Measurements from ENCODE around the gene LRRC10.

Gene LRRC10

DNA sequence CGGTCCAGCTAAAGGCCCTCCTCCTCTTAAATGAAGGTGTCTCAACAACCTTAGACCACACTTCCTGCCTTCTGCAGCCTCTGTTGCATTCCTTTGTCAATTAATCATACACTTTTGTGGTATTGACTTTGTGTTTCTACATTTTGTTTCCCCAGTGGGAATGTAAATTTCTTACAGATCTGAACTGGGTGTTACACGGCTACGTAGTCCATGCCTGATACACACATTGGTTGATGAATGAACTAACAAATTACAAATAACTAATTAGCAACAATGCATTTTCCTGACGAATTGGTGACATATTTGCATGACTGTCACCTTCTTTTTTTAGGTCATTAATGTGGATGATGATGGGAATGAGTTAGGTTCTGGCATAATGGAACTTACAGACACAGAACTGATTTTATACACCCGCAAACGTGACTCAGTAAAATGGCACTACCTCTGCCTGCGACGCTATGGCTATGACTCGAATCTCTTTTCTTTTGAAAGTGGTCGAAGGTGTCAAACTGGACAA is 40.6 kb downstream of the LRRC10 start:
- Histone ChIP-seq H3K9me3 (ENCODE audit: low read depth, low read length) (no peaks in the 10 kb centered on the region), H3K4me3 (no peak overlapping the region), H3K36me3 (ENCODE audit: insufficient read depth, low read length) (peaks cover 42% of the 10 kb centered on the region), H3K27ac (no peak overlapping the region), H3K9ac (ENCODE audit: insufficient read length) (no peak overlapping the region)
- no peak for DNase-seq (ENCODE audit: low read depth, low spot score)
- TF ChIP-seq FOXP2 (optimal IDR thresholded peaks at IDR 0.05; ENCODE audit: control extremely low read depth, extremely low read length, insufficient read depth) (no peak), EZH2 (IDR thresholded peaks at IDR 0.05) (no peak), POLR2AphosphoS5 (IDR thresholded peaks at IDR 0.05; ENCODE audit: borderline replicate concordance, low read depth, low read length) (no peak)

GRCh38 chr12:69569236-69569635 is 41.5 kb downstream of the LRRC10 start:
- Histone ChIP-seq H3K36me3 (ENCODE audit: insufficient read depth, low read length) (peaks cover 40% of the 10 kb centered on the region), H3K4me3 (no peak overlapping the region), H3K9me3 (ENCODE audit: low read depth, low read length) (no peaks in the 10 kb centered on the region), H3K27ac (no peak overlapping the region), H3K9ac (ENCODE audit: insufficient read length) (no peak overlapping the region)
- TF ChIP-seq FOXP2 (optimal IDR thresholded peaks at IDR 0.05; ENCODE audit: control extremely low read depth, extremely low read length, insufficient read depth) (no peak), EZH2 (IDR thresholded peaks at IDR 0.05) (no peak), POLR2AphosphoS5 (IDR thresholded peaks at IDR 0.05; ENCODE audit: borderline replicate concordance, low read depth, low read length) (no peak)
- no peak for DNase-seq (ENCODE audit: low read depth, low spot score)

GRCh38 chr12:69566603-69567002 is 44.1 kb downstream of the LRRC10 start:
- peaks cover 31% of the 10 kb centered on the region for H3K36me3 ChIP-seq (ENCODE audit: insufficient read depth, low read length)
- no peaks in the 10 kb centered on the region for H3K9me3 ChIP-seq (ENCODE audit: low read depth, low read length)
- no peak for TF ChIP-seq FOXP2 (optimal IDR thresholded peaks at IDR 0.05; ENCODE audit: control extremely low read depth, extremely low read length, insufficient read depth)
- TF ChIP-seq EZH2 (IDR thresholded peaks at IDR 0.05): no peak
- no peak for TF ChIP-seq POLR2AphosphoS5 (IDR thresholded peaks at IDR 0.05; ENCODE audit: borderline replicate concordance, low read depth, low read length)
- DNase-seq (ENCODE audit: low read depth, low spot score): no peak
- H3K4me3 ChIP-seq: no peak overlapping the region
- no peak overlapping the region for H3K27ac ChIP-seq
- no peak overlapping the region for H3K9ac ChIP-seq (ENCODE audit: insufficient read length)

- no peak for DNase-seq (ENCODE audit: low read depth, low spot score)
- Histone ChIP-seq H3K4me3 (no peak overlapping the region), H3K36me3 (ENCODE audit: insufficient read depth, low read length) (peaks cover 14% of the 10 kb centered on the region), H3K9ac (ENCODE audit: insufficient read length) (no peak overlapping the region), H3K27ac (no peak overlapping the region), H3K9me3 (ENCODE audit: low read depth, low read length) (no peaks in the 10 kb centered on the region)
- TF ChIP-seq FOXP2 (optimal IDR thresholded peaks at IDR 0.05; ENCODE audit: control extremely low read depth, extremely low read length, insufficient read depth) (no peak), POLR2AphosphoS5 (IDR thresholded peaks at IDR 0.05; ENCODE audit: borderline replicate concordance, low read depth, low read length) (no peak), EZH2 (IDR thresholded peaks at IDR 0.05) (no peak)
Measured at GRCh38 chr12:69563166-69563762, 47.4 kb downstream of the LRRC10 start.
